ENCODE results near the gene NUDT13. TPM values are rescaled to one million over a fixed set of nuclear protein-coding genes. Genes with fewer than 3 reads are reported as not detected.
A peak's percentile ranks its signal among the peaks of the same experiment; 100 is the strongest.

NUDT13 gene
- total and polyA plus RNA-seq, 9 of the 15 experiments (the other 6 are each of a cell fraction or from before 2014, with no cell fraction given), result 4.7 to 11.1 (median 5.6) TPM

- TF ChIP-seq SLC30A9 (CRISPR knock-in tag; IDR thresholded peaks at IDR 0.05) (no peak), CC2D1A (IDR thresholded peaks at IDR 0.05) (no peak), ARID1B (IDR thresholded peaks at IDR 0.05) (0 out of 2 replicates have a peak, but pooled peaks have one; percentile 7), MTA3 (IDR thresholded peaks at IDR 0.05; ENCODE audit: borderline replicate concordance) (0 out of 2 replicates have a peak, but pooled peaks have one; percentile 23), BRF1 (IDR thresholded peaks at IDR 0.05; ENCODE audit: borderline replicate concordance, extremely low read depth, insufficient read length) (no peak), PHF21A (IDR thresholded peaks at IDR 0.05; ENCODE audit: borderline replicate concordance, low read depth) (peak; percentile 34; the same call in 1 of the 2 replicates), CXXC5 (CRISPR knock-in tag; IDR thresholded peaks at IDR 0.05) (peak; percentile 78), ZNF507 (tag; conservative IDR thresholded peaks at IDR 0.05) (no peak), CTCFL (IDR thresholded peaks at IDR 0.05; ENCODE audit: borderline replicate concordance, insufficient read depth, low read depth, low read length, poor library complexity, severe bottlenecking) (no peak), NFRKB (IDR thresholded peaks at IDR 0.05; ENCODE audit: low read depth) (peak; percentile 25; the same call in 1 of the 2 replicates), FOSL1 (tag; conservative IDR thresholded peaks at IDR 0.05) (peak; percentile 26; the same call in 1 of the 2 replicates), FOXA3 (CRISPR knock-in tag; conservative IDR thresholded peaks at IDR 0.05 in 1 of 2, IDR thresholded peaks at IDR 0.05 in 1 of 2) (no peak), MEF2D (tag; conservative IDR thresholded peaks at IDR 0.05; ENCODE audit: low read depth) (no peak), SMARCA4 (IDR thresholded peaks at IDR 0.05) (peak; percentile 56), XRCC5 (IDR thresholded peaks at IDR 0.05; ENCODE audit: low read depth, low read length) (no peak; the same call in 1 of the 2 replicates), ATF4 (CRISPR knock-in tag; IDR thresholded peaks at IDR 0.05) (no peak), MLLT1 (IDR thresholded peaks at IDR 0.05) (peak; percentile 28 to 71; a peak in 3 of 4 replicates), CBX2 (IDR thresholded peaks at IDR 0.05; ENCODE audit: insufficient read depth, low read length, poor library complexity, severe bottlenecking) (no peak), ZFX (CRISPR knock-in tag; IDR thresholded peaks at IDR 0.05) (no peak), POLR2H (tag; IDR thresholded peaks at IDR 0.05; ENCODE audit: low read depth) (no peak), KDM2B (CRISPR knock-in tag; IDR thresholded peaks at IDR 0.05) (0 out of 2 replicates have a peak, but pooled peaks have one; percentile 26), MIER1 (IDR thresholded peaks at IDR 0.05; ENCODE audit: low read depth) (peak; percentile 24; the same call in 1 of the 2 replicates), CTCF (IDR thresholded peaks at IDR 0.05 in 2 of 3, conservative IDR thresholded peaks at IDR 0.05 in 1 of 3; ENCODE audit: insufficient read depth in 2 of 3, low read depth in 1 of 3, low read length in 3 of 3) (no peak)
Measured at GRCh38 chr10:73095481-73096021, 14.7 kb upstream of the NUDT13 start (continued).

Measured in K562 (cell line).